ENCODE measurements around the gene SH3BP5L. TPM values are rescaled to one million over a fixed set of nuclear protein-coding genes. Genes with fewer than 3 reads are reported as not detected.

SH3BP5L gene
- total RNA-seq, 4 donors from 2014 or later: 2.6 to 29.8 (median 16.4) TPM

GRCh38 chr1:248841702-248842395, 16.1 kb upstream of the SH3BP5L start:
- no peak overlapping the region for H3K4me3 ChIP-seq
- intact Hi-C loops (cut with DNase I; ENCODE audit: low total_unique reads): no loop called here
- H3K4me1 ChIP-seq: peaks cover 0 to 9% of the 10 kb centered on the region in 2 donors
- no peaks in the 10 kb centered on the region for H3K9me3 ChIP-seq
- no peaks in the 10 kb centered on the region for H3K27me3 ChIP-seq
- no peak for DNase-seq
- no peak overlapping the region for H3K27ac ChIP-seq
- H3K36me3 ChIP-seq: no peaks in the 10 kb centered on the region
- TF ChIP-seq CTCF (IDR thresholded peaks at IDR 0.05) (peak in 2 of 4 experiments; percentile 22 to 29), POLR2A (IDR thresholded peaks at IDR 0.05) (no peak)

- TF ChIP-seq POLR2A (IDR thresholded peaks at IDR 0.05) (no peak), CTCF (IDR thresholded peaks at IDR 0.05) (no peak)
- no peaks in the 10 kb centered on the region for H3K27me3 ChIP-seq
- intact Hi-C loops (cut with DNase I; ENCODE audit: low total_unique reads): no loop called here
- peaks cover 0 to 9% of the 10 kb centered on the region in 2 donors for H3K4me1 ChIP-seq
- H3K9me3 ChIP-seq: no peaks in the 10 kb centered on the region
- no peaks in the 10 kb centered on the region for H3K36me3 ChIP-seq
- H3K27ac ChIP-seq: no peak overlapping the region
- DNase-seq: no peak
- no peak overlapping the region for H3K4me3 ChIP-seq
Measured at GRCh38 chr1:248840946-248841345, 15.2 kb upstream of the SH3BP5L start.

GRCh38 chr1:248839168-248839555, 13.4 kb upstream of the SH3BP5L start:
- peaks cover 0 to 9% of the 10 kb centered on the region in 2 donors for H3K4me1 ChIP-seq
- no peaks in the 10 kb centered on the region for H3K36me3 ChIP-seq
- intact Hi-C loops (cut with DNase I; ENCODE audit: low total_unique reads): loop anchor here (2.0 kb wide), 1 partner anchor 20 kb away; the partner anchor contains the start of gene ZNF692
- peak overlapping the region; percentile 90 to 93 for H3K4me3 ChIP-seq
- no peaks in the 10 kb centered on the region for H3K27me3 ChIP-seq
- peak overlapping the region; percentile 99 for H3K27ac ChIP-seq
- TF ChIP-seq POLR2A (IDR thresholded peaks at IDR 0.05) (no peak), CTCF (IDR thresholded peaks at IDR 0.05) (no peak)
- H3K9me3 ChIP-seq: no peaks in the 10 kb centered on the region
- no peak for DNase-seq

- peak in 1 of 4 experiments; percentile 14 for TF ChIP-seq CTCF (IDR thresholded peaks at IDR 0.05)
- TF ChIP-seq POLR2A (IDR thresholded peaks at IDR 0.05): peak; percentile 6 to 75
- no peaks in the 10 kb centered on the region for H3K27me3 ChIP-seq
- H3K4me3 ChIP-seq: peak overlapping the region; percentile 90 to 93
- intact Hi-C loops (cut with DNase I; ENCODE audit: low total_unique reads): loop anchor here (2.0 kb wide), 1 partner anchor 20 kb away; the partner anchor contains the start of gene ZNF692
- no peaks in the 10 kb centered on the region for H3K9me3 ChIP-seq
- peak; percentile 83 to 85 for DNase-seq
- peaks cover 0 to 9% of the 10 kb centered on the region in 2 donors for H3K4me1 ChIP-seq
- H3K36me3 ChIP-seq: no peaks in the 10 kb centered on the region
- H3K27ac ChIP-seq: peak overlapping the region; percentile 99
Measured at GRCh38 chr1:248838357-248839167, 12.8 kb upstream of the SH3BP5L start.
